GM15510 (cell line): Measurements from ENCODE around the gene PPP1R1C.

Experiments
- POLR2A ChIP-seq: IDR thresholded peaks from 3 replicates; pipeline ENCODE4 v1.6.1; 2011; ENCODE audit warnings: borderline replicate concordance; ENCODE audit not compliant: insufficient read length; ENCODE audit errors: extremely low read depth

PPP1R1C gene

DNA sequence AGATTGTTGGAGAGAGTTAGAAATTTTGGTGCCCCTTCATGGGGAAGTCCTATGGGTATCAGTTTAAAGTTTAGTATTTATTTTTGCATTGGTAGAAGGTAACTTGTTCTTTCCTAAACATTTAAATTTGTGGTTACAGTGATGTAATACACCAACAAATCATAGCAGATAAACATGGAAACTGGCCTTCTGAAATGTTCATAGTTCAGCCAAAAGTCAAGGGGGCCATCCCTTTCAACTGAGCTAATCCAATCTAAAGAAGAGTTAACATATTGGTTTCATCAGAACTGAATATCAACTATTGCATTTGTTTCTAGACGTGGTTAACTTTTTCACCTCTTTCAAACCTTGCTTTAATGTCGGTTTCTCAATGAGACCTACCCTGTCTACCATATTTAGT, 46.3 kb downstream of the PPP1R1C start:
- TF ChIP-seq POLR2A: no peak

DNA sequence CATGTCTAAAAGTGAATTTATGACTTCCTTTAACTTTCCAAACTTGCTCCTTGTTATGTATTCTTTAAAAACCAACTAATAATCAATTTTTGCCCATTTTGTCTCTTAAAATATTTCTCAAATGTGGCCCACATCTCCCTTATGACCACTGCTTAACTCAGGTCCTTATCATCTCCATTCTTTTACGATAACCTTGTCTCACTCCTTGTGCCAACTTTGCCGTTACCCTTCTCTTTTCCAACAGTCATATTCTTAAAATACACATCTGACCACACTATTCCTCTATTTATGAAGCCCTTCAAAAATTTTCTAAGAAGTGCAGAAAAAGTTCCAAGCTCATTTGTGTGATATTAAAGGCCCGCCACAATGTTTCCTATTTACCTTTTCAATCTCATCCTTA, 47.8 kb downstream of the PPP1R1C start:
- no peak for TF ChIP-seq POLR2A

DNA sequence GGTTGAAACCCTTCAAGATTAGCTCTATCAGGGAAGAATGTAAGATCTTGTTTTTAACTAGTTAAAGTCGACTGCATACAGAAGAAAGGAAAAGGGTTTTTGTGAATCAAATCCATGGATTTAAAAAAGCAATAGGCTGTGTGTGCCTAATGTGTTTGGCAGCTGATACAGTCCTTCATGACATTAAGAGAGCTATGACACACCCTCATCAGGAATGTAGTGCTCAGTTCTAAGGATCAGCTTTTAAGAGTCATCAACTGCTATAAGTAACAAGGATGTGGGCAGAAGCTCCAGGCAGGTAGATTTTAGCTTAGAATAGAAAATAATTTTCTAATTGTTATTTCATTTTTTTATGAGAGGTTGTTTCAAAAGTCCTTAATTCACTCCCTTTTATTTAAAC, 52.9 kb downstream of the PPP1R1C start:
- no peak for TF ChIP-seq POLR2A

DNA sequence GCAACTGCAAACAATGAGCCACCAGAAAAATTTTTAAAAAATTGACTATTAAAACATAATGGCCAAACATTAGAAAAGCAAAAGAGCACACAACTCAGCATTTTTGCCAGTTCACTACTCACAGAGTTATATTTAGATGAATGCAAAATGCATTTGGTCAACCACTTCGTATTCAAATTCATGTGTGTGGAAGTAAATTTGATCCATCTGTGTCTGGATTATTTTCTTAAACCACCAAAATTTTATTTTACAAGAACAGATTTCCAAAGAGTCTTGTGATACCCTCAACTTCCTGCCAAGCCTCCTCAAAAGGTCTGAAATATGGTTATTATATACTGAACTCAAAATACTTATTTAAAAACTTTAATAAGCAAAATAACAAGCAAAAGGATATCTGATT, 57.4 kb downstream of the PPP1R1C start:
- no peak for TF ChIP-seq POLR2A

DNA sequence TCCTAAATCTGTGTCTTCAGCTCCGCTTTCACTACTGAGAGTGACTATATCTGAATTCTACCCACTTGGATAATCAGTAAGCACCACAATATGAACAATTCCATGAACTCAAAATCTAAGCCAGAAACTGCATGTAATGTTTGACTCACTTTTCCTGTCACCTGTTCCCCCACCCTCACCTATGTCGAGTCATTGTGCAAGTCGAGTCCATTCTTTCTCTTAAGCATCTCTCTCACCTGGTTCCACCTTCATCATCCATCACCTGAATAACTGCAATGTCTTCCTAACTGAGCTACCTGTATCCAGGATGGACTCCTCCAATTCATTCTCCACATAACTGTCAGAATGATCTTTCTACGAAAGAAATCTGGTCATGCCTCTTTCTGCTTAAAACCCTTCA, 58.2 kb downstream of the PPP1R1C start:
- TF ChIP-seq POLR2A: no peak

DNA sequence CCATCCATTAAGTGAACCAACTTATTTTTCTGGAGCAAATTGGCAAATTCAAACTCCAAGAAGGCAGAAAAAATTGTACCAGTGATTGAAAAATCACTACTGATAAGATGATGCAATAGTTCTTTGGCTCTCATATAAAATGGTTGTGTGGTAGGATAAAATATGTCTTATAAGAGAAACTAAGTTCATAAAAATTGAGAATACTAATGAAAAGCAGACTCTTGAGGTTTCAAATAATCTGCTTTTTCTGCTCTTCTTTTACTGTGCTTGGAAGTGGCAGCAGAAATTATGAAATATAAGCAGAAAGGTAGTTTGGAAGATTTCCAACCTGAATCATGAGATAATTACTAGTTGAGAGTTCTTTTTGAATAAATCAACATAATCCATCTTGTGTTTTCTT, 61.9 kb downstream of the PPP1R1C start:
- no peak for TF ChIP-seq POLR2A

DNA sequence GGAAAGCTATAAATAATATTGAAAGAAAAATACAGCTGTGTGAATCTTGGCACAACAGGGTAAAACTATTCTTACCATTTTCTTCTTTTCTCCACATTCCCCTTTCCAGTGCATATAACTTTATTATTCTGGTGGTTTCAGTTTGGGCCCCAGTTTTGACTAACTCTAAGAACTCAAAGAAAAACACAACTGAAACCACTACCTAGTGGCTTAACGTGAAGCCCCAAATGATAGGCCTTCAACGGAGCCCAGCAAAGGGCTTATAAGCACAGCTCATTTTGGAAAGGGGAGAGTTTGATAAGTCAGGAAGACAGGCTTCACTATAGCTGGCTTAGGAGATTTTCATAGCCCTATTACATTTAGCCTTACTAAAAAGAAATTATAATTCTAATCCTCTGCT, 62.4 kb downstream of the PPP1R1C start:
- TF ChIP-seq POLR2A: no peak

DNA sequence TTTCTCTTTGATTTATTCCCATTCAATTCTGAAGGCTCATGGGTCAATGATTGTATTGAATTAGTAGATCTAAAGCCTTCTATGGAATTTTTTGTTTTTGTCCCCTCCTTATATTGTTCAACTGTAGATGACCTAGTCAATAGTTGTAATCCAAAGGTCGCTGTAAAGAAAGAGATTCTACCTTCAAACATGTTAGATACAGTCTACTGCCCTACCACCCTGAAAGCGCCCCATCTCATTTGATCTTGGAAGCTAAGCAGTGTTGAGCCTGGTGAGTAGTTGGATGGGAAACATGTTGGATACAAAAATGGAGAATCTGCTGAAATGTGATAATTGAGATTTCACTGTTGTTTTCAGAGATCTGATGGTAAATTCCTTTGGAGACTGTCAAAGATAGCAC, 63.0 kb downstream of the PPP1R1C start:
- TF ChIP-seq POLR2A: no peak

DNA sequence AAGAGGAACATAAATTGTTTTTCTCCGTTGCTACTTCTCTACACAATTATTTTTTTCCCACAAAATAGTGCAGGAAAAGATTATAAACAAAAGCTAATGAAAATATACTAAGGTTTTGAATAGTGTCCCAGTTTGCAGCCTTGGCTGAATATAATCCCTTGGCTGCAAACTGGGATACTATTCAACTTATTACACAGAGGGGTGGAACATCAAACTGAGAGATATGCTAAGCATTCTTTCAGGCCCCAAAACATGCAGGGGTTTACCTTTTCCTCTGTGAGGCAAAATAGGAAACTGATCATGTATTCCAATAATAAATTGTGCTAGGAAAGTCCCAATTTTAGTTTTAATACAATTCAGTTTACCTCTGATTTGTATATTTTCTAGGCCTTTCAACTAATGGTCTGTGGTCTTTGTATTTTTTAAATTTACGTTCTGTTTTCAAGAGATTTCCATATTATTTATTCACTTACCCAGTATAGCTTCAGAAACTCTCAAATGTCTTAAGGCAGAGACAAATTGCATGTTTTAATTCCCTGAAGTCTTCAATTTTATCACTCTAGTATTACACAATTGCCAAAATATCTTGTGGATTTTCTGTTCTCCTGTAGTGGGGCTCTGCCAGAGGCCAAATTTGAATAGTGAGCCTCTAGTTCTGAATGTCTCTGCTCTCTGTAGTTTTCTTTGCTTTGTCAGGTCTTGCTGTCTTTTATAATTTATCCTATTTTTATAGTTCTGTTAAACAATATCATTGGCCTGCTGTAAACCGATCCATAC, 63.9 kb downstream of the PPP1R1C start:
- no peak for TF ChIP-seq POLR2A

DNA sequence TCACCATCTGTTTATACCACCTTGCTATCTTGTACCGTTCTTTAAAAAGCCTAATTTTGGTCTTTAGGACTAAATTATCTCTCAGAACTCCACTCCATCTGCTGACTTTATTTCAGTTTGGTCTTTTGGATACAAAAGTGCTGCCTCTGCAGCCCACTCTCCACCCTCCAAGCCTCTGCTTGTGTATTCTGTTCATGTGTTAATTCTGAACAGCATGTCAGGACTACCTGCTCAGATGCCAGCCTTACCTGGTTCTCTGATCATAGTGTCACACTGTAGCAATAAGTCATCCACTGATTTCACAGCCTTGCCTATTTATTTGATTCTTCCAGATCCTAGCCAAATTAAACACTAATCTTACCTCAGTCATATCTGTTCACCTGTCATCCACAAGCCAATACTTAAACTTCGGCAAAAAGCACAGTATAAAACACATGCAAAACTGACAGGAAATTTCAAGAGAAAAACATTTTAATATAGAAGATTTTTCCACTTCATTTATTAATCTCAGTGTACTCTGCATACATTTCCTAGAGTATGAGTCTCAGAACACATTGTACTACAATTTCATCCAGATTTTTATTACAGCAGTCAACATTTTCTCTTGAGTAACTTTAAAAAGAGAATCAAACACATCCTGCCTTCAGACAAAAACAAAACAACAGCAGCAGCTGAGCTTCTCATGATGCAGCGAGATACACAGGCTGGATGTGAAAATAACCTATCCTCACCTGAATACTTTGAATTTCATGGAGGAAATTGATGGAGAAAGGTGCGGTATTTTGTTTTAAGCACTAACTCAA, 64.9 kb downstream of the PPP1R1C start:
- no peak for TF ChIP-seq POLR2A

DNA sequence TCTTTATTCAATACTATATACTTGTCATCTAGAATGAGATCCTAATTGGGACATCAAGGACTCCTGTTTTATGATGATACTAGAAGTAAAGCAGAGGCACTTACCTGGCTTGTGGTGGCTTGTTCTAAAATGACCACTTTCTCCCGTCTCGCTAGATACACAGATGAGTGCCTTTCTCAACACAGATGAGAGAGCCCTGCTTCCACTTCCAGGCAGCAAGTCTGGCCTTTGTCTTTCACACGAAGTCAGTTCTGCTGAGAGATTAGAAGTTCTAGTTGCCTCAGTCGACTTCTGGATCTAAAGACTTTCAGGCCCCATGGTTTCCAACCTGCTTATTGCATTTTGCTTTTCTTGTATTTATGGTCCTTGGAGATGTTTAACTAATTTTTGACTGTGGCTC, 70.3 kb downstream of the PPP1R1C start:
- no peak for TF ChIP-seq POLR2A

DNA sequence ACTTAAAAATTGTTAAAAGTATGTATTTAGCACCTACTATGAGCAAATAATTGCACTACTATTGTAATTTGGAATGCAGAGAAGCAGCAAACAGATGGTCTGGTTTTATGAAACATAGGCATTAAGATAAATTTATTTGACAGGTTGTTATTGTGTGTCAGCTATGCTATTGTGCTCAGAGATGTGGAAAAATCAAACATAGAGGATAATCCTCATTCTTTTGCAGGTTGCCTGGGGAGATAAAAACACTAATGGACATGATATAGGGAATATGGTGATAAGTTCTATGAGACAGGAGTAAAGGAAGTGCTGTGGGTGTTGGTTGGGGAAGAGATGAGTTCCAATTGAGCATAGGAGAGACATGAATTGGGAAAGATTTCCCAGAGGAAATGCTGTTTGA, 71.3 kb downstream of the PPP1R1C start:
- TF ChIP-seq POLR2A: no peak

DNA sequence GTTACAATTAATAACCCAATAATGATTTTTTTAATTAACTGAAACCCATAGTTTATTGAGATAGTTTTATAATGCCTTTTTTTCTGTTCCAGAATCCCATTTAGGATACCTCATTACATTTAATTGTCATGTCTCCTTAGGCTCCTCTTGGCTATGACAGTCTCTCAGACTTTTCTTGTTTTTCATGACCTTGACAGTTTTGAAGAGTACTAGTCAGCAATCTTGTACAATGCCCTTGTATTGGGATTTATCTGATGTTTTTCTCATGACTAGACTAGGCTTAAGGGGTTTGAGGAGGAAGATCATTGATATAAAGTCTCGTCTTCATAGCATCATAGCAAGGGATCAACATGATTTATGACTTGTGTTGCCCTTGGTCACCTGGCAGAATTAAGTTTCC, 72.4 kb downstream of the PPP1R1C start:
- no peak for TF ChIP-seq POLR2A

DNA sequence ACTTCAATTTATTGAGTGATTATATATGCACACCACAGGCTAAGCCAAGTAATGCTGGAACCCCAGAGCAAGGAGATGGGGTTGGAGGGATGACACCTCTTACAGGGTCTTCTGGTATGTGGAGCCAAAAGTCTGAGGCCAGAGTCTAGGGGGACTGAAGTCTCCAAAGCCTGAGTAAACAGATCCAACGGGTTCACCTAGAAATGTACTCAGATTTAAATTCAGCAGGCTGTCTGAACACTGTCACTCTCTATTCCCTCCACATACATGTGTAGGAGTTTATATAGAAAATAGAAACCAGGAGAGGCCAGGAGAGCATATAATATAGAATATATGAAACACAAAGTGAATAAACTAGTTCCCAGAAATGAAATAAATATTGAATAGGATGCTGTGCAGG, 76.1 kb downstream of the PPP1R1C start:
- no peak for TF ChIP-seq POLR2A

DNA sequence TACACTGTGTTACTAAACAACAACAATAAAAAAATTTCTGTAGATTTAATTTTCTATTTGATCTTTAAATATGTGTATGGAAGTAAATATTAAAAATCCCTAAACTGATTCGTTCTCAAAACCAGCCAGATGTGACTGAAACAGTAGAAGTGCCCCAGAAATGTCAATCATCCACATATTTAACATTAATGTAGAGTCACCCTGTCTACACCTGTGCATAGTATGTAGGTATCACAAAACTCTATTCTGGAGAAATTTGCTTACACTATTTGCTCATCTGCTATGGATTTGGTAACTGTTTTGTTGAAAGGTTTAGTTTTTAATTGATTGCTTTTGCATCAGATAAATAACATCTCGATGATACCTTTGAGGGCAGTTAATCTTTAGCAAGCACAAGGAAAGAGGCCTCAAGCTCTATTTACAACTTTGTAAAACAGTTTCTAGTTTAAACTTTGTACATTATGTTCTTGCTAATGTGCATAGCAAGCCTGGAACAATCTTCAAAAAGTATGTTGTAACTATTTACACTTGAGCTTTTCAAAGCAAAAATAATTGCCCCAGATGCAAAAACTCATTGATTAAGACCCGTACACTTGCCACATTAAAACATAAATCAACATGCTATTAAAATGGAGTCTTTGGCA, 76.8 kb downstream of the PPP1R1C start:
- TF ChIP-seq POLR2A: no peak
